ENCODE data around the gene MPDZ. TPM values are rescaled to one million over a fixed set of nuclear protein-coding genes. Genes with fewer than 3 reads are reported as not detected.

Gene MPDZ
- polyA plus RNA-seq, 2 of the 4 experiments (the other 2 are of a cell fraction): 19.5 to 36.4 TPM

DNA sequence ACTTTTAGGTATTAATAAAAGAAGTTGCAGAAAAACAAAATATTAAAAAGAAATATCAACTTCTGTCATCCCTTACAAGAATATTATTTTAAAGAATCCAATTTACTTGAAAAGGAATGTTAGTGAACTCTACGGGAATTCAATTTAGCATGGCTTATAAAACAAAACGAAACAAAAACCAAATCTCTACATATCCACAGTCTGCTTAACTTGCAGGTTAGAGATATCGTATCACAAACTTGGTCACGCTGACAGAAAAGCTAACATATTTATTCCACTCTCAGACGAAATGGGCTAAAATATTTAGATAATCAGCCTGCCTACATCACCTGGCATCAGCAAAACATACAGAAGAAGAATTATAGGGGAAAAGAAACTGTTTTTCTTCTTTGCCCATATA, 92.7 kb downstream of the MPDZ start:
- ATAC-seq: no peak
- 91% methylated on average over 5 of the region's 5 CpGs for WGBS (ENCODE audit: missing lambda C conversion rate)
- ChIA-PET CTCF (no interaction called here), POLR2A (no interaction called here)
- FAIRE-seq: no peak
- DNase-seq (ENCODE audit: low read depth in 1 of 2, low spot score in 1 of 2): no peak
- Histone ChIP-seq H3K4me2 (no peak overlapping the region), H3K27ac (no peak overlapping the region), H3K9me3 (no peaks in the 10 kb centered on the region), H3K4me3 (no peak overlapping the region), H3K4me1 (peaks cover 4% of the 10 kb centered on the region; the same call in 2 of the 3 replicates)
- TF ChIP-seq CEBPB (IDR thresholded peaks at IDR 0.05) (no peak), HOXA7 (CRISPR knock-in tag; IDR thresholded peaks at IDR 0.05) (no peak), ZSCAN20 (CRISPR knock-in tag; IDR thresholded peaks at IDR 0.05) (no peak), HOXB5 (CRISPR knock-in tag; IDR thresholded peaks at IDR 0.05) (no peak), HOXB13 (CRISPR knock-in tag; IDR thresholded peaks at IDR 0.05; ENCODE audit: low read depth) (no peak), FOXS1 (CRISPR knock-in tag; IDR thresholded peaks at IDR 0.05) (no peak), RCOR1 (IDR thresholded peaks at IDR 0.05; ENCODE audit: low read depth, low read length) (no peak), ZFP36 (IDR thresholded peaks at IDR 0.05; ENCODE audit: borderline replicate concordance, partially characterized antibody) (no peak), CHD2 (IDR thresholded peaks at IDR 0.05; ENCODE audit: low read length, partially characterized antibody) (no peak), CBX8 (IDR thresholded peaks at IDR 0.05) (no peak), HEYL (CRISPR knock-in tag; IDR thresholded peaks at IDR 0.05) (no peak), FOSB (CRISPR knock-in tag; IDR thresholded peaks at IDR 0.05) (no peak), POLR2A (IDR thresholded peaks at IDR 0.05; ENCODE audit: low read length) (no peak), RFX5 (IDR thresholded peaks at IDR 0.05) (no peak)
- TF ChIP-seq, protein P1, sequence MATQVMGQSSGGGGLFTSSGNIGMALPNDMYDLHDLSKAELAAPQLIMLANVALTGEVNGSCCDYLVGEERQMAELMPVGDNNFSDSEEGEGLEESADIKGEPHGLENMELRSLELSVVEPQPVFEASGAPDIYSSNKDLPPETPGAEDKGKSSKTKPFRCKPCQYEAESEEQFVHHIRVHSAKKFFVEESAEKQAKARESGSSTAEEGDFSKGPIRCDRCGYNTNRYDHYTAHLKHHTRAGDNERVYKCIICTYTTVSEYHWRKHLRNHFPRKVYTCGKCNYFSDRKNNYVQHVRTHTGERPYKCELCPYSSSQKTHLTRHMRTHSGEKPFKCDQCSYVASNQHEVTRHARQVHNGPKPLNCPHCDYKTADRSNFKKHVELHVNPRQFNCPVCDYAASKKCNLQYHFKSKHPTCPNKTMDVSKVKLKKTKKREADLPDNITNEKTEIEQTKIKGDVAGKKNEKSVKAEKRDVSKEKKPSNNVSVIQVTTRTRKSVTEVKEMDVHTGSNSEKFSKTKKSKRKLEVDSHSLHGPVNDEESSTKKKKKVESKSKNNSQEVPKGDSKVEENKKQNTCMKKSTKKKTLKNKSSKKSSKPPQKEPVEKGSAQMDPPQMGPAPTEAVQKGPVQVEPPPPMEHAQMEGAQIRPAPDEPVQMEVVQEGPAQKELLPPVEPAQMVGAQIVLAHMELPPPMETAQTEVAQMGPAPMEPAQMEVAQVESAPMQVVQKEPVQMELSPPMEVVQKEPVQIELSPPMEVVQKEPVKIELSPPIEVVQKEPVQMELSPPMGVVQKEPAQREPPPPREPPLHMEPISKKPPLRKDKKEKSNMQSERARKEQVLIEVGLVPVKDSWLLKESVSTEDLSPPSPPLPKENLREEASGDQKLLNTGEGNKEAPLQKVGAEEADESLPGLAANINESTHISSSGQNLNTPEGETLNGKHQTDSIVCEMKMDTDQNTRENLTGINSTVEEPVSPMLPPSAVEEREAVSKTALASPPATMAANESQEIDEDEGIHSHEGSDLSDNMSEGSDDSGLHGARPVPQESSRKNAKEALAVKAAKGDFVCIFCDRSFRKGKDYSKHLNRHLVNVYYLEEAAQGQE (IDR thresholded peaks at IDR 0.05): no peak
- TF ChIP-seq, protein P2, sequence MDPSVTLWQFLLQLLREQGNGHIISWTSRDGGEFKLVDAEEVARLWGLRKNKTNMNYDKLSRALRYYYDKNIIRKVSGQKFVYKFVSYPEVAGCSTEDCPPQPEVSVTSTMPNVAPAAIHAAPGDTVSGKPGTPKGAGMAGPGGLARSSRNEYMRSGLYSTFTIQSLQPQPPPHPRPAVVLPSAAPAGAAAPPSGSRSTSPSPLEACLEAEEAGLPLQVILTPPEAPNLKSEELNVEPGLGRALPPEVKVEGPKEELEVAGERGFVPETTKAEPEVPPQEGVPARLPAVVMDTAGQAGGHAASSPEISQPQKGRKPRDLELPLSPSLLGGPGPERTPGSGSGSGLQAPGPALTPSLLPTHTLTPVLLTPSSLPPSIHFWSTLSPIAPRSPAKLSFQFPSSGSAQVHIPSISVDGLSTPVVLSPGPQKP (IDR thresholded peaks at IDR 0.05; ENCODE audit: low read depth, low read length): no peak
- TF ChIP-seq, protein P3, sequence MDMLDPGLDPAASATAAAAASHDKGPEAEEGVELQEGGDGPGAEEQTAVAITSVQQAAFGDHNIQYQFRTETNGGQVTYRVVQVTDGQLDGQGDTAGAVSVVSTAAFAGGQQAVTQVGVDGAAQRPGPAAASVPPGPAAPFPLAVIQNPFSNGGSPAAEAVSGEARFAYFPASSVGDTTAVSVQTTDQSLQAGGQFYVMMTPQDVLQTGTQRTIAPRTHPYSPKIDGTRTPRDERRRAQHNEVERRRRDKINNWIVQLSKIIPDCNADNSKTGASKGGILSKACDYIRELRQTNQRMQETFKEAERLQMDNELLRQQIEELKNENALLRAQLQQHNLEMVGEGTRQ (IDR thresholded peaks at IDR 0.05): no peak
- TF ChIP-seq, protein P4, sequence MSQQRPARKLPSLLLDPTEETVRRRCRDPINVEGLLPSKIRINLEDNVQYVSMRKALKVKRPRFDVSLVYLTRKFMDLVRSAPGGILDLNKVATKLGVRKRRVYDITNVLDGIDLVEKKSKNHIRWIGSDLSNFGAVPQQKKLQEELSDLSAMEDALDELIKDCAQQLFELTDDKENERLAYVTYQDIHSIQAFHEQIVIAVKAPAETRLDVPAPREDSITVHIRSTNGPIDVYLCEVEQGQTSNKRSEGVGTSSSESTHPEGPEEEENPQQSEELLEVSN (IDR thresholded peaks at IDR 0.05; ENCODE audit: borderline replicate concordance, low read depth): no peak
- TF ChIP-seq, protein P5, sequence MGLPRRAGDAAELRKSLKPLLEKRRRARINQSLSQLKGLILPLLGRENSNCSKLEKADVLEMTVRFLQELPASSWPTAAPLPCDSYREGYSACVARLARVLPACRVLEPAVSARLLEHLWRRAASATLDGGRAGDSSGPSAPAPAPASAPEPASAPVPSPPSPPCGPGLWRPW (IDR thresholded peaks at IDR 0.05): no peak
- TF ChIP-seq, protein P6, sequence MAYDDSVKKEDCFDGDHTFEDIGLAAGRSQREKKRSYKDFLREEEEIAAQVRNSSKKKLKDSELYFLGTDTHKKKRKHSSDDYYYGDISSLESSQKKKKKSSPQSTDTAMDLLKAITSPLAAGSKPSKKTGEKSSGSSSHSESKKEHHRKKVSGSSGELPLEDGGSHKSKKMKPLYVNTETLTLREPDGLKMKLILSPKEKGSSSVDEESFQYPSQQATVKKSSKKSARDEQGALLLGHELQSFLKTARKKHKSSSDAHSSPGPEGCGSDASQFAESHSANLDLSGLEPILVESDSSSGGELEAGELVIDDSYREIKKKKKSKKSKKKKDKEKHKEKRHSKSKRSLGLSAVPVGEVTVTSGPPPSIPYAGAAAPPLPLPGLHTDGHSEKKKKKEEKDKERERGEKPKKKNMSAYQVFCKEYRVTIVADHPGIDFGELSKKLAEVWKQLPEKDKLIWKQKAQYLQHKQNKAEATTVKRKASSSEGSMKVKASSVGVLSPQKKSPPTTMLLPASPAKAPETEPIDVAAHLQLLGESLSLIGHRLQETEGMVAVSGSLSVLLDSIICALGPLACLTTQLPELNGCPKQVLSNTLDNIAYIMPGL (CRISPR knock-in tag; IDR thresholded peaks at IDR 0.05; ENCODE audit: borderline replicate concordance): no peak

Data from A549 (cell line).